Fibroblast of the conjunctiva (primary cell): ENCODE data around the gene PSMB1.
"Not testable (repeated sequence)": the region's sequence is repeated elsewhere in the genome, so short reads cannot be mapped to it uniquely, and the experiment has no call there.

ENCODE experiments used
- DNase-seq: peaks from one replicate; pipeline ENCODE4 v3.0.0-alpha.2; 2010; ENCODE audit warnings: low read depth

The PSMB1 gene

GRCh38 chr6:170535004-170535403 is 18.1 kb downstream of the PSMB1 start:
- DNase-seq: no peak

- DNase-seq: no peak
Observed at GRCh38 chr6:170533792-170534191, 19.3 kb downstream of the PSMB1 start.

GRCh38 chr6:170532867-170533488 is 20.1 kb downstream of the PSMB1 start:
- no peak for DNase-seq

GRCh38 chr6:170529839-170530469 is 23.2 kb downstream of the PSMB1 start:
- DNase-seq: peak; percentile 59

GRCh38 chr6:170527995-170528394 is 25.1 kb downstream of the PSMB1 start:
- DNase-seq: not testable (repeated sequence)

GRCh38 chr6:170525795-170526194 is 27.3 kb downstream of the PSMB1 start:
- no peak for DNase-seq

GRCh38 chr6:170524172-170524502 is 29.0 kb downstream of the PSMB1 start:
- DNase-seq: no peak

GRCh38 chr6:170523256-170524171 is 29.6 kb downstream of the PSMB1 start:
- no peak for DNase-seq

- no peak for DNase-seq
Observed at GRCh38 chr6:170522565-170523183, 30.4 kb downstream of the PSMB1 start.

GRCh38 chr6:170516783-170517616 is 36.1 kb downstream of the PSMB1 start:
- DNase-seq: peak; percentile 72

GRCh38 chr6:170514908-170515307 is 38.2 kb downstream of the PSMB1 start:
- DNase-seq: no peak

GRCh38 chr6:170512249-170512648 is 40.9 kb downstream of the PSMB1 start:
- no peak for DNase-seq

- no peak for DNase-seq
Observed at GRCh38 chr6:170510631-170511030, 42.5 kb downstream of the PSMB1 start.

GRCh38 chr6:170509723-170510018 is 43.4 kb downstream of the PSMB1 start:
- no peak for DNase-seq

- not testable (repeated sequence) for DNase-seq
Observed at GRCh38 chr6:170508892-170509722, 44.0 kb downstream of the PSMB1 start.

GRCh38 chr6:170508275-170508674 is 44.8 kb downstream of the PSMB1 start:
- DNase-seq: not testable (repeated sequence)

GRCh38 chr6:170507728-170508127 is 45.4 kb downstream of the PSMB1 start:
- not testable (repeated sequence) for DNase-seq

- no peak for DNase-seq
Observed at GRCh38 chr6:170506446-170506845, 46.7 kb downstream of the PSMB1 start.

GRCh38 chr6:170505306-170505705 is 47.8 kb downstream of the PSMB1 start:
- DNase-seq: no peak

- no peak for DNase-seq
Observed at GRCh38 chr6:170504479-170504878, 48.6 kb downstream of the PSMB1 start.

- no peak for DNase-seq
Observed at GRCh38 chr6:170503414-170503761, 49.7 kb downstream of the PSMB1 start.
